Islet of Langerhans (tissue), 1 donor: ENCODE measurements around the gene SLIT1.
"Not testable (repeated sequence)": the region's sequence is repeated elsewhere in the genome, so short reads cannot be mapped to it uniquely, and the experiment has no call there.

ENCODE experiments used
- FAIRE-seq: peaks from one replicate; lab custom pipeline; 2011; peaks lifted over from hg19 to GRCh38; lab: Jason Lieb, UNC

SLIT1 gene

GRCh38 chr10:97107551-97107950 lies 78.2 kb downstream of the SLIT1 start:
- FAIRE-seq, result no peak

- FAIRE-seq, result no peak
Measured at GRCh38 chr10:97106207-97106606, 79.6 kb downstream of the SLIT1 start.

GRCh38 chr10:97105303-97105702 lies 80.5 kb downstream of the SLIT1 start:
- no peak for FAIRE-seq

GRCh38 chr10:97103316-97104080 lies 82.3 kb downstream of the SLIT1 start:
- no peak for FAIRE-seq

- FAIRE-seq, result no peak
Measured at GRCh38 chr10:97102441-97102840, 83.3 kb downstream of the SLIT1 start.

- no peak for FAIRE-seq
Measured at GRCh38 chr10:97101166-97101940, 84.4 kb downstream of the SLIT1 start.

- no peak for FAIRE-seq
Measured at GRCh38 chr10:97100657-97101056, 85.1 kb downstream of the SLIT1 start.

GRCh38 chr10:97099868-97100267 lies 85.9 kb downstream of the SLIT1 start:
- FAIRE-seq, result no peak

- no peak for FAIRE-seq
Measured at GRCh38 chr10:97099089-97099488, 86.7 kb downstream of the SLIT1 start.

- no peak for FAIRE-seq
Measured at GRCh38 chr10:97097084-97097433, 88.7 kb downstream of the SLIT1 start.

GRCh38 chr10:97096261-97097083 lies 89.3 kb downstream of the SLIT1 start:
- no peak for FAIRE-seq

GRCh38 chr10:97095701-97096260 lies 90.0 kb downstream of the SLIT1 start:
- no peak for FAIRE-seq

GRCh38 chr10:97090644-97091043 lies 95.1 kb downstream of the SLIT1 start:
- FAIRE-seq, result no peak

GRCh38 chr10:97090035-97090434 lies 95.7 kb downstream of the SLIT1 start:
- no peak for FAIRE-seq

- no peak for FAIRE-seq
Measured at GRCh38 chr10:97089209-97089870, 96.4 kb downstream of the SLIT1 start.

- no peak for FAIRE-seq
Measured at GRCh38 chr10:97087296-97087695, 98.5 kb downstream of the SLIT1 start.

- FAIRE-seq, result no peak
Measured at GRCh38 chr10:97086530-97086929, 99.2 kb downstream of the SLIT1 start.

GRCh38 chr10:97083228-97083829 lies 102.4 kb downstream of the SLIT1 start:
- peak; percentile 30 for FAIRE-seq

- FAIRE-seq, result not testable (repeated sequence)
Measured at GRCh38 chr10:97082575-97082974, 103.2 kb downstream of the SLIT1 start.

- FAIRE-seq, result no peak
Measured at GRCh38 chr10:97081621-97082235, 104.0 kb downstream of the SLIT1 start.
